ENCODE results near the gene CREBBP. TPM values are rescaled to one million over a fixed set of nuclear protein-coding genes. Genes with fewer than 3 reads are reported as not detected.
A peak's percentile ranks its signal among the peaks of the same experiment; 100 is the strongest.

CREBBP gene
- total and polyA plus RNA-seq, 5 experiments from 2014 or later = 2.9 to 167 (median 12.0) TPM

GRCh38 chr16:3812469-3813172 lies 67.9 kb downstream of the CREBBP start:
- Mint-ChIP-seq H3K27me3 (no peaks in the 10 kb centered on the region), H3K9me3 (no peaks in the 10 kb centered on the region), H3K27ac (peak overlapping the region in 3 of 10 donors; percentile 1 to 72 (median 25)), H3K36me3 (peaks cover 4 to 43% (median 10%) of the 10 kb centered on the region in 3 donors), H3K4me1 (peaks cover 57 to 90% (median 86%) of the 10 kb centered on the region in 4 donors), H3K4me3 (peak overlapping the region in 1 of 10 donors; percentile 22)
- DNase-seq (no peak), ATAC-seq (no peak)
- POLR2A ChIA-PET = no interaction called here

GRCh38 chr16:3810818-3811217 lies 69.7 kb downstream of the CREBBP start:
- Mint-ChIP-seq H3K9me3 (no peaks in the 10 kb centered on the region), H3K4me1 (peaks cover 65 to 90% (median 87%) of the 10 kb centered on the region in 4 donors), H3K4me3 (peak overlapping the region in 8 of 10 donors; percentile 17 to 57 (median 32)), H3K36me3 (peaks cover 4 to 56% (median 18%) of the 10 kb centered on the region in 3 donors), H3K27ac (peak overlapping the region in 8 of 10 donors; percentile 13 to 82 (median 56)), H3K27me3 (no peaks in the 10 kb centered on the region)
- POLR2A ChIA-PET = no interaction called here
- no peak for DNase-seq
- no peak for ATAC-seq

DNA sequence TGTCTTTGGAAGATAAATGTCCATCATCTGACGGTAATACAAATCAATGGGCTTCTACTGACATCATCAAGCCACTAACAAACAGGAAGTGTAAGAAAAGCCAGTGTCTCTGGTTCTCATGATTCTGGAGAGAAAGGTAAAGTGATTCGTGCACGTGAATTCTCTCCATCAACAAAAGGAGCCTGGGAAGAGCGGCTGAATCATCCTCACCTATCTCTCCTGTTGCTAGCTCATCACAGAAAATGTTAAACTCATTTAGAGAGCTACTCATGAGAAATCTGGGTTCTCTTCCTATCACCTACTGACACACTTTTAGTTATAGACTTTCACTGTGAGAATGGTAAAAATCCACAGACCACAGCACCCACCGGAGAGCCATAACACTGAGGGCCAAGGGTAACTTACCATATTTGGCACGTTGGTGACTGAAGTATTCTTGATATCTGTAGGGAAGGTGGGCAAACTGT lies 70.3 kb downstream of the CREBBP start:
- POLR2A ChIA-PET = no interaction called here
- ATAC-seq (no peak), DNase-seq (no peak)
- Mint-ChIP-seq H3K27me3 (no peaks in the 10 kb centered on the region), H3K9me3 (no peaks in the 10 kb centered on the region), H3K27ac (peak overlapping the region in 7 of 10 donors; percentile 13 to 82 (median 73)), H3K4me1 (peaks cover 68 to 95% (median 92%) of the 10 kb centered on the region in 4 donors), H3K36me3 (peaks cover 4 to 60% (median 18%) of the 10 kb centered on the region in 3 donors), H3K4me3 (peak overlapping the region in 6 of 10 donors; percentile 16 to 44 (median 34))

- Mint-ChIP-seq H3K4me1 (peaks cover 65 to 96% (median 95%) of the 10 kb centered on the region in 4 donors), H3K27ac (peak overlapping the region in 9 of 10 donors; percentile 34 to 82 (median 61)), H3K36me3 (peaks cover 4 to 69% (median 19%) of the 10 kb centered on the region in 3 donors), H3K27me3 (no peaks in the 10 kb centered on the region), H3K4me3 (peak overlapping the region in 8 of 10 donors; percentile 33 to 74 (median 50)), H3K9me3 (no peaks in the 10 kb centered on the region)
- DNase-seq (no peak), ATAC-seq (no peak)
- POLR2A ChIA-PET = no interaction called here
Measured at GRCh38 chr16:3808308-3809063, 72.0 kb downstream of the CREBBP start.

DNA sequence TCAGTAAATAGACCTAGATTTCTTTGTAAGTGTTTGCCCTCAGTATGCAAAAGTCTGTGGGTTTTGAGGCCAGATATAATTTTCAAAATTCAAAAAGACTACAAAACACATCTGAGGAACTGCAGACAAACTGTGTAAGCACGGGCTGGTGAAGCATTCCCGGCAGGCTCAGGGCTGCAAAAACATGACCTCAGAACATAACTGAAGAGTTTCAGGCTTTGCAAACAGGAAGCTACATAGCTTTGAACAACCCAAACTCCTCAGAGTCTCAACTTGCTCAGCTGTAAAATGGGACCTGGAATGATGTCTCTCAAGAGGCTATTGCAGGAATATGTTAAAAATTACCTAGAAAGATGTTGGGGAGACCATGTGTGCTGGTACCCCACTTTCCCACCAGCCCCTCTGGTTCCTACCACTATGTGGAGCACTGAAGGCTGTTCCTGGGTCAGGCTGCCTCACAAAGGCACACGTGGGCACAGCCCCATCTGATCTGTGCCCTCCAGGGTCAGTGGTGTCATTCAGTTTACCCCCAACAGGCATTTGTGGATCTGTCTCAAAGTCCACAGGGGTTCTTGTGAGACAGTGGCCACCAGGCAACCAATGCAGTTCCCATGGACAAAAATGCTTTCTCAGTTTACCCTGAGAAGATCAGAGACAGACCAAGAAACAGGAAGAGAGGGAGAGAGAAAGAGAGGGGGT lies 72.9 kb downstream of the CREBBP start:
- peak; percentile 49 to 68 for ATAC-seq
- Mint-ChIP-seq H3K4me3 (peak overlapping the region; percentile 8 to 56 (median 44)), H3K27ac (peak overlapping the region; percentile 63 to 86 (median 70)), H3K36me3 (peaks cover 8 to 66% (median 19%) of the 10 kb centered on the region in 3 donors), H3K9me3 (no peaks in the 10 kb centered on the region), H3K27me3 (no peaks in the 10 kb centered on the region), H3K4me1 (peaks cover 61 to 92% (median 91%) of the 10 kb centered on the region in 4 donors)
- DNase-seq = peak in 3 of 10 donors; percentile 5 to 30 (median 22)
- POLR2A ChIA-PET = no interaction called here

GRCh38 chr16:3804426-3805016 lies 76.0 kb downstream of the CREBBP start:
- ATAC-seq (no peak), DNase-seq (no peak)
- peak overlapping the region in 1 of 10 donors; percentile 3 for H3K4me3 Mint-ChIP-seq
- POLR2A ChIA-PET = no interaction called here
- peaks cover 5 to 53% (median 15%) of the 10 kb centered on the region in 3 donors for H3K36me3 Mint-ChIP-seq
- H3K27ac Mint-ChIP-seq = peak overlapping the region in 5 of 10 donors; percentile 3 to 66 (median 51)
- H3K4me1 Mint-ChIP-seq = peaks cover 55 to 93% (median 90%) of the 10 kb centered on the region in 4 donors
- H3K27me3 Mint-ChIP-seq = no peaks in the 10 kb centered on the region
- no peaks in the 10 kb centered on the region for H3K9me3 Mint-ChIP-seq

GRCh38 chr16:3800477-3801270 lies 79.8 kb downstream of the CREBBP start:
- Mint-ChIP-seq H3K9me3 (no peaks in the 10 kb centered on the region), H3K27me3 (no peaks in the 10 kb centered on the region), H3K4me3 (peak overlapping the region in 7 of 10 donors; percentile 0 to 55 (median 25)), H3K4me1 (peaks cover 32 to 92% (median 80%) of the 10 kb centered on the region in 4 donors), H3K36me3 (peaks cover 1 to 20% (median 5%) of the 10 kb centered on the region in 3 donors), H3K27ac (peak overlapping the region in 8 of 10 donors; percentile 7 to 79 (median 48))
- no peak for DNase-seq
- POLR2A ChIA-PET = no interaction called here
- ATAC-seq = no peak

- H3K36me3 Mint-ChIP-seq = peaks cover 1 to 16% (median 5%) of the 10 kb centered on the region in 3 donors
- H3K27me3 Mint-ChIP-seq = no peaks in the 10 kb centered on the region
- no peaks in the 10 kb centered on the region for H3K9me3 Mint-ChIP-seq
- H3K27ac Mint-ChIP-seq = peak overlapping the region in 6 of 10 donors; percentile 7 to 79 (median 54)
- ATAC-seq (peak; percentile 37 to 67), DNase-seq (no peak)
- POLR2A ChIA-PET = no interaction called here
- peaks cover 29 to 90% (median 79%) of the 10 kb centered on the region in 4 donors for H3K4me1 Mint-ChIP-seq
- H3K4me3 Mint-ChIP-seq = peak overlapping the region in 6 of 10 donors; percentile 0 to 55 (median 34)
Measured at GRCh38 chr16:3800019-3800418, 80.5 kb downstream of the CREBBP start.

- peak overlapping the region in 4 of 10 donors; percentile 10 to 62 (median 24) for H3K4me3 Mint-ChIP-seq
- H3K9me3 Mint-ChIP-seq = no peaks in the 10 kb centered on the region
- H3K4me1 Mint-ChIP-seq = peaks cover 27 to 88% (median 78%) of the 10 kb centered on the region in 4 donors
- peak overlapping the region in 3 of 10 donors; percentile 13 to 80 (median 20) for H3K27ac Mint-ChIP-seq
- no peak for ATAC-seq
- no peaks in the 10 kb centered on the region for H3K27me3 Mint-ChIP-seq
- no peak for DNase-seq
- H3K36me3 Mint-ChIP-seq = peaks cover 0 to 12% (median 5%) of the 10 kb centered on the region in 3 donors
- POLR2A ChIA-PET = no interaction called here
Measured at GRCh38 chr16:3799354-3799753, 81.2 kb downstream of the CREBBP start.

GRCh38 chr16:3798838-3799237 lies 81.7 kb downstream of the CREBBP start:
- no peaks in the 10 kb centered on the region for H3K9me3 Mint-ChIP-seq
- H3K27me3 Mint-ChIP-seq = no peaks in the 10 kb centered on the region
- DNase-seq (no peak), ATAC-seq (no peak)
- peak overlapping the region in 3 of 10 donors; percentile 30 to 62 (median 36) for H3K4me3 Mint-ChIP-seq
- H3K4me1 Mint-ChIP-seq = peaks cover 27 to 85% (median 75%) of the 10 kb centered on the region in 4 donors
- peak overlapping the region in 3 of 10 donors; percentile 13 to 80 (median 43) for H3K27ac Mint-ChIP-seq
- peaks cover 0 to 9% (median 5%) of the 10 kb centered on the region in 3 donors for H3K36me3 Mint-ChIP-seq
- POLR2A ChIA-PET = no interaction called here
